Inflammatory macrophage (primary cell): Measurements from ENCODE around the gene FAM240A.
"Not testable (repeated sequence)": the region's sequence is repeated elsewhere in the genome, so short reads cannot be mapped to it uniquely, and the experiment has no call there.

Experiments used
- DNase-seq, 2 donors: peaks; one replicate each; pipeline ENCODE4 v3.0.0-alpha.2; 2020 to 2022
- total RNA-seq, 18 experiments: gene quantifications; one replicate each; lab custom pipeline; 2026; ENCODE audit warnings: mixed read lengths in 6 of 18, inconsistent platforms in 2 of 18; lab: John Stamatoyannopoulos, UW

The FAM240A gene
- 0 to 0.07 (median 0) reads per million in 18 experiments for total RNA-seq

DNA sequence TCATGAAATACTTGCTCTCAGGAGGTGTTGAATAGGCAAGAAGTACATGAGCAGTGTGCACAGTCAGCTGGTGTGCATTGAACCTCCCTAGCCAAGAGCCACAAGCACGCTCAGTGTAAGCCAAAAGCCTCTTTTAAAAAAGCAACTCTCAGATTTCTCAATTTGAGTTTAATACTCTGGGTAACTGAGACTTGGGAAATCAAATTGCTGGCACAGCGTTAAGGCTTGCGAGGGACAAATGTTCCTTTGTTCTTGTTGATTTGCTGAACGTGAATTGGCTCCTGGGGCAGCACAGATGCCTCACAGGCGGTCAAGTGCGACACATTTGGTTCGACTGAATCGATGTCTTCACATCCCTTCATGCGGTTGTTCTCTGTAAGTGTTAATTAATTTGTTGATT lies at the start of gene FAM240A:
FAM240A (plus strand) TSS at position 202 of the 400 bp plus-strand sequence; CDS start at position 361, 159 bp downstream.
- DNase-seq, result no peak

DNA sequence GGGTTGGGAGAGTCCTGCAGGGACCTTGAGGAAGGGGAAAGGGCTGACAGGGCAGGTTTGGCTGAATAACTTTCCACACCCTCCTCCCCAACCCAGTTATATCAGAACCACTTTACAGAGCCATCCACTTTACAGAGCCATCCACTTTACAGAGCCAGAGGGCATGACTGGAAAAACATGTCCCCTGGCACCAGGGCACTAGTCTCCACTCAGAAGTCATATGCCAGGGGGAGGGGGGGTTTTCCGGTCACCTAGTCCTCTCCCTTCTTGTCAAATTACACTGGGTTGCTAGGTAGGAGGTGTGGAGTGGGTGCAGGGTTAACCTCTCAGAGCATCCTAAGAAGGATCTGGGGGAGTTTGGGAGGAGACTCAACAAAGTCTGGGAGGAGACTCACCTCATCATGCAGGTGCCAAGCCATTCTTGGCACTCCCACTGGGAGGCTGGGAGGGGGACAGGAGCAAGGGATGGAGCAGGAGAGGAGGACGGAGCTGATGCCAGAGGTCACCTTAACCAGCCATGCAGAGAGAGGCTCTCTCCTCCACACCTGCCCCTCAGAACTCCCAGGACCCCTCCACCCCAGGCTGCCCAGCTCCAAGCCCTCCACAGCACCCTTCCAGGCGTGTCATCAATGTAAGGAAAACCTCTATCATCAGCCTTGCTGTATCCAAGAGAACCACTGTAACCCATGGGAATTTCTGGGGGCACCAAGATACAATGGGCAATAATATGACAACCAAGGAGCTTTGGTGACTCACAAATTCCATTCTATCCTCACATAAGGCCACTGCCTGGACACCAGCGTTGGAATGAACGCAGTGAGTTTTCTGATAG lies 47.9 kb upstream of the FAM240A start:
- no peak for DNase-seq

DNA sequence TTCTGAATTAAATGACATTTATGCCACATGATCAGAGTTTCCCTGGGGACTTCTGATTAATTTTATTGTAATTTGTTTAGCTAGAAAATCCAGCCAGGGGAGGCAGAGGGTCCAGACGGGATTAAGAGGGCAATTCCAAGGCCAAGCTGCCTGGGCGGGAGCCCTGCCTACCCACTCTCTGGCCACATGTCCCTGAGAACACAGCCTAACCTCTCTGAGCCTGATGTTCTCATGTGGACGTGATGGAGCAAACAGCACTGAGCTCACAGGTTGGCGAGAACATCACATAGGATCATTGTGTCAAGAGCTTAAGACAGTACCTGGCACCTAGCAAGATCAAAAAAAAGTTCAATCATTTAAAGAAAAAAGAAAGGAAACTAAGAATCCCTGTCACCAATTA lies 47.2 kb upstream of the FAM240A start:
- no peak for DNase-seq

DNA sequence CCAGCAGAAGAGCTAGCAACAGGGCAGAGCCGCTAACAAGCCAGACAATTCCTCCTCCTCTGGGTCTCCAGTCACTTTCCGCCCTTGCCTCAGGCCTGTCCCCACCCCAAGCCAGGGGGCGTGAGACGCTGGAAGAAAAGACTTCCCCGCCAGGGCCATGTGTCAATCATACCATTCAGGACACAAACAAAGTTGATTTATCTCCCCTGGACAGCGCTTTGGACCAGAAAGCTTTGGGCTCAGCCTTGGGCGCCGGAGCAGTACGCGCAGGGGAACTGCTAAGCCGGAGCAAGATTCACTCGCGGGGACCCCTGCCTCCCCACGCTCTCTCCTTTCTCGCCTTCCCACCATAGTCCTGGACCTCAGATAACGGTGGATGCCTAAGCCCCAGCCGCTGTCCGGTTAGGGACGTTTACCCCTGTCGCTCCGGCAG lies 46.7 kb upstream of the FAM240A start:
- DNase-seq, result no peak

DNA sequence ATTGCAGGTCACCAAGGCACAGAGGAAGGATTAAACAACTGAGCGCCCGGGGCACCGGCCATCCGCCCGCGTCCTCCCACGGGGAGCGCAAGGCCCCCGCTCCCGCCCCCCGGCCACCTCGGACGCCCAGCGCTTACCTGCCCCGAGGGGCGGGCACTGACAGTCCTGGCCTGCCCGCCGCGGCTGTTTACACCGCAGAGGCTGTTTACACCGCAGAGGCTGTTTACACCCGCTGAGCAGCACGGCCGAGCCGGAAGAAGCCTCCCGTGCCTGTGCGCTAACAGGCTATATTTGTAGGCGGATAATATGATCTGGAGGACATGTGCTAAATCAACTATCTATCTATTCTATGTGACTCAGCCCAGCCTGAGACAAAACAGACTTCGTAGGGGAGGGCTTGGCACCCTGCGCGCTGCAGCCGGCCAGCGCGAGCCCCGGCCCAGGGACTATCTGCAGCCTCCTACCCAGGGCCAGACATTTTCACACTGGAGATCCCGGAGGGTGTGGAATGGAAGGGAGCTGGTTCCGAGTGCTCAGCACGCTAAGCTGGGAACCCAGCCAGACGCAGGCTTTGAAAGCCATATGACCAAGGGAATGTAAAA lies 46.2 kb upstream of the FAM240A start, which contains the start of gene LRRC2:
LRRC2 (minus strand) TSS at position 263 of the 602 bp plus-strand sequence. CDS start 14,711 bp downstream, outside the sequence.
- peak; percentile 3 to 27 for DNase-seq

DNA sequence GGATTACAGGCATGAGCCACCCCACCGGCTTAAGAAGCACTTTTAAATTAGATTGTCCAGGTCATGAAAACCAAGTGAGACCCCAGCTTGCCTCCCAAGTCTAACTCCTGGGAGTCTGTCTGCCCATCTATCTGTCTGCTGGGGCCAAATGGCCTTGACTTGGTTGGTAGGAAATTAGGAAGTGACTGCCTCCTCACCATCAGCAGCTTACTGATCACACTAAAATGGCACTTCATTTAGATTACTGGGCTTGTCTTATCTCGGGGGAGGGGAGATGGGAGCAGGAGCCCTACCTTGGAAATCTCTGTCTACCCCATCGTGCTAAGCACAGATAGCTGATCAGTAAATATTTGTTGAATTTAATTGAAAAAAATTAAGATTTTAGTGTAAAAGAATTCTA lies 40.6 kb upstream of the FAM240A start:
- DNase-seq, result no peak

DNA sequence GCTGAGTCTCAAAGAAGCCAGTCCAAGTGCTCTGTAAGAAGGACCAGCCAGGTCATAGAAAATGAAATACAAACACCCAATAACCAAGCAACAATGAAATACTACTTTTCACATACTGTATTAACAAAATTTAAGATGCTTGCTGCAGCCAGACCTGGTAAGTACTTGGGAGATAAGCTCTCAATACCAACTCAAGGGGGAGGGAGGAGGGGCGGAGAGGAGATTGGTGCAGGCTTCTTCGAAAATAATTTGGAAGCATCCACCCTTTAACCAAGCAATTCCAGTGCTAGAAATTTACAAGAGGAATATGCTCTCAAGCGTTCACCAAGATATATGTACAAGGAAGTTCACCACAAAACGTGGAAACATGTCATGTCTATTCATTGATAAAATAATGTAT lies 38.6 kb upstream of the FAM240A start:
- DNase-seq, result no peak

DNA sequence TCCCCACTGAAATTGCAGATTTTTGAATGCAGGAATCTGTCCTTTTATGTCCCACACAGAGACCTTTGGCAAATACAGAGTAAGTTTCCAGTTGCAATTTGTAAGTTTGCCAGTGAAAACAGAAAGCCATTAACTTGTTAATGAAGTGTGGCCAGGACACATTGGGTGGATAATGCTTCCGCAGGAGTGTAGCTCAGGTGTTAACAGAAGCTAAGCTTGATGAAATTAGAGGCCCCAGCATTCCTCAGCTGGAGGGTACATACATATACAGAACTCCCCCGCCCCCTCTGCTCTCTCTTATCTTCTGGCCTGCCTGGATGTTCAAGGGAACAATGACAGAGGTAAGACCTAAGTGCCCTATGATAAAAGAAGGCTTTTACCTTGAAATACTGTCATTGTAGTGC lies 38.1 kb upstream of the FAM240A start:
- DNase-seq, result no peak

DNA sequence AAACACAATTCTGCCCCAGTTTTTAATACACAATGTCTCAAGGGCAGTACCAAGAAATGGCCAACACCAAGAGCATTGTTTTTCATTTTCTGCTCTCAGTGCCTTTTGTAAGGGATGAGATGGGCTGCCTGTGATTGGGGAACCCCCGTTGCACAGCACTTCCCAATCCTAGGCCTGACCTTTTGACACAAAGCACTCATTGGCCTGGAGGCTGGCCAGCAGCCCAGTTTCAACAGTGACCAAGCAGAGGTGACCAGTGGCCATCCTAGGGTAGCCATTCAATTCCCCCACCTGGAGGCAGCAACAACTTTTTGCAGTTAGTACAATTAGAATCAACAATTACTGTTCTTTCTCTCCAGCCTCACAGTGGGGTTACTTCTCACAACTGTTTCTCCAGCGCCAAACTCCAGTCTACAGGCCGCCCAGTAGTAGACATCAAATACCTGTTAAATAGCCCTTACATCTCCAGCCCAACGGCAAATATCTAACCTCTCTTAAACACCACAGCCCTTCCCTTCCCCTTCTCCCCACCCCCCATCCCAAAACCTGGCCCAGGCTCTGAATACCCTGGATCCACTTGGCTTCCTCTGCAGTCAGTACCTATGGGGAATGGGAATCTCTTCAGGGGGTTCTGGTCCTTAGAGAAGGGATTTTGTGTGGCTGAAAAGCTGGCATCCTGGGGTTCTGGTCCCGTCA lies 37.3 kb upstream of the FAM240A start:
- peak; percentile 19 to 40 for DNase-seq

DNA sequence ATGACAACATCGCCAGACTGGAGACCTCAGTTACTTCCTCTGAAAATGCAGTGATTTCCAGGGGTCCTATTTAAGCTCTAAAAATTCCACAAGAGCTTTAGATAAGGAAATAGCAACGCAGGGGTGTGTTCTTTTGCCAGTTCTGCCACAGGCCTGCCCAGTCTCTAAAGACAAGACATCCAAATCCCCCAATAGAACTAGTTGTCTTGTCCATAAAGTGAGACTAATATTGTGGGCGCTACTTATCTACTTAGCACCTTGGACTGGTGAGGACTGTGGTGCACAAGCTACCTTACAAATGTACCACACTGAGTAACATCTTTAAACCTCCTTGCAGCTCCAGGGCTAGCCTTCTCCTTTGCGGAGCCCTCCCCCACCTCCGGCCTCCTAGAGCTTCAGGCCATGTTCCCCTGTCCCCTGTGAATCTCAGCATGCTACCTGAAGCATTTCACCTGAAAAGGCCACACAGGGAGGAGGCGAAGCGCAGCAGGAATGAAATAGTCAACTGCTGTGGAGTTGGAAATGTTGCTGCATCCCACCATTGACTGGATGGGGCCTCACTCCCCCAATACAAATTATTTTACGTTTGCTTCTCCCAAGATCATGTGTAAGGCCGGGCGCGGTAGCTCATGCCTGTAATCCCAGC lies 36.6 kb upstream of the FAM240A start:
- DNase-seq, result no peak

DNA sequence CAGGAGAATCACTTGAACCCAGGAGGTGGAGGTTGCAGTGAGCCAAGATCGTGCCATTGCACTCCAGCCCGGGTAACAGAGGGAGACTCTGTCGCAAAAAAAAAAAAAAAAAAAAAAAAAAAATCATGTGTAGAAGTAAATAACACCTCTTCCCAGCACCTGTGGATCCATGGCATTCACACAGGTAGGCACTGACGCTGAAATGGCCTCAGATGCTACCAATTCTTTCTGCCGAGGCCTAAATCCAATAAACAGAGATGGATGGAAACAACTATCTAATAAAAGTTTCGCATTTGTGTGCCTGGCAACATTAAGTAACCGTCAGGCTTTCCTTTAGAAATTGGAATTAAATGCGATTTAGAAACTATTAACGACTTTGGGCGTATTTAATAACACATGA lies 35.9 kb upstream of the FAM240A start:
- DNase-seq, result no peak

DNA sequence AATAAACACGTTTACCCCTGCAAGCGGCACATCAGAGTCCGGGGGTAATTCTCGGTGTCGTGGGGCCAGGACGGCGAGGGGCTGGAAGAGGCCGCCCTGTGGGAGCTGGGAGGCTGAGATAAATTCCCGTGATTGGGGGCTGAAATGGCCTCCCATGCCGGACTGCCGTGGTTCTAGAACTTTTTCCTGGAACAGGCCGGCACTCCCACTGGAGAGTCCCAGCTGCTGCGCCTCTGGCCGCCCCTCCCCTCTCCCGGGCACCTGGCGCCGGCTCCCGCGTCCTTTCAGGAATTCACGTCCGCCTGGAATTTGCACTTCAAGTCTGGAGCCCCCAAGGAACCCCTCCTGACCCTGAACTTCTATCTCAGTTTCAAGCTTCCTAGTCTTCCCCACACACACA lies 35.4 kb upstream of the FAM240A start:
- no peak for DNase-seq

DNA sequence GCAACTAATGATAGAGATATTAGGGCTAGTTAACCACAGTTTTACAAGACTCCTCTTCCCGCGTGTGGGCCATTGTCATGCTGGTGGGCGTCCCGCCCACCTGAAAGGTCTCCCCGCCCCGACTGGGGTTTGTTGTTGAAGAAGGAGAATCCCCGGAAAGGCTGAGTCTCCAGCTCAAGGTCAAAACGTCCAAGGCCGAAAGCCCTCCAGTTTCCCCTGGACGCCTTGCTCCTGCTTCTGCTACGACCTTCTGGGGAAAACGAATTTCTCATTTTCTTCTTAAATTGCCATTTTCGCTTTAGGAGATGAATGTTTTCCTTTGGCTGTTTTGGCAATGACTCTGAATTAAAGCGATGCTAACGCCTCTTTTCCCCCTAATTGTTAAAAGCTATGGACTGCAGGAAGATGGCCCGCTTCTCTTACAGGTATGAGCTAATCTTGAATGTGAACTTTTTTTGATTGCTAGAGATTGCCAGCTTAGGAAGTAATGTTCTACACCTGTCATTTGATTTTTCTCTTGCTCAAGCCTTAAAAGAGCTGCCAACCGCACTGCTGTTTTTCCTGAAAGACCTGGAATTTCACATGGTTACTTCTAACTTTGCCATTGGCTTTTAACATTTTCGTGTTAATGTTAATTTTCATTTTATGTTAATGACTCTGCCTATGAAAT lies 34.6 kb upstream of the FAM240A start:
- DNase-seq, result not testable (repeated sequence)

DNA sequence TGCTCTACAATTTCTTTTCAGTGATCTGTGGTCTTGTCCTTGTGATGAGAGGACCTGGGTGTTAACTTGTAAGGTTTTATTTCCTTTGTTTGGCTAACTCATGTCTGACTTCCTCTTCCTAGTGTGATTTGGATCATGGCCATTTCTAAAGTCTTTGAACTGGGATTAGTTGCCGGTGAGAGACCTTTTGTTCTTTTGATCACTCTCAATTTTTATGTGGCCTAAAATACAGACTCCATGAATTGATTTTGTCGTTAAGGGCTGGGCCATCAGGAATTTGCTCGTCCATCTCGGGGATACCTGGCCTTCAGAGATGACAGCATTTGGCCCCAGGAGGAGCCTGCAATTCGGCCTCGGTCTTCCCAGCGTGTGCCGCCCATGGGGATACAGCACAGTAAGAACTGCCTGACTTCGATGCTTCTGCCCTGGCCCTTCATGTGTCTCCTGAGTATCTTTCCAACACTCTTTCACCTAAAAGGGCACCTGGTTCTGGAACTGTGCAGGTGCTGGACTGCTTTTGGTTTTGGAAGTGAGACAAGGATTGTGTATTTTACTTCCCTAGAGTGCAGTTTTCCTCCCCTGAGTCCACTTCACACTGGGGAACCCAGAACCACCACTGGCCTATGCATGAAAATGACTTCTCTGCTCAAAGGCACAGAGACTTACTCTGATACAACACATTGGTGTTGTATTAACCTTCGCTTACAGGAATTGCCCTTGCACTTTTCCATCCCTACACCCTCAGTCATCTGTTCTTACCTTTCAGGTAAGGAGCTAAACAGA lies 33.2 kb upstream of the FAM240A start:
- DNase-seq, result no peak

DNA sequence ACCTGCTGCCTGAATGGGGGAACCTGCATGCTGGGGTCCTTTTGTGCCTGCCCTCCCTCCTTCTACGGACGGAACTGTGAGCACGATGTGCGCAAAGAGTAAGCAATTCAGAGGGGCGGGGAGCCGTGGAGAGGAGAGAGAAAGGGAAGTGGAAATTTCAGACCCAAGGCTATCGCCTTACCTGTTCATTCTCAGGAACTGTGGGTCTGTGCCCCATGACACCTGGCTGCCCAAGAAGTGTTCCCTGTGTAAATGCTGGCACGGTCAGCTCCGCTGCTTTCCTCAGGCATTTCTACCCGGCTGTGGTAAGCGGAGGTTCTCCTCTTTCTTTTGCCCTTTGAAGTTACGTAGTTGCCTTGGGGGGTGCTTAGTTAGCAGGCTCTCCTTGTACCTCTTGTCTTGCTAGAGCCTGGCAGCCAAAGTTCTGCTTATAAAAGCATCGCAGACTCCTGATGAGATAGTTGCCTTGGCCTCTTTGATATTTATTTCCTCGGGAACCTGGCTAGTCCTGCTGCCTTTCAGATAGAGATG lies 32.5 kb upstream of the FAM240A start:
- DNase-seq, result no peak

DNA sequence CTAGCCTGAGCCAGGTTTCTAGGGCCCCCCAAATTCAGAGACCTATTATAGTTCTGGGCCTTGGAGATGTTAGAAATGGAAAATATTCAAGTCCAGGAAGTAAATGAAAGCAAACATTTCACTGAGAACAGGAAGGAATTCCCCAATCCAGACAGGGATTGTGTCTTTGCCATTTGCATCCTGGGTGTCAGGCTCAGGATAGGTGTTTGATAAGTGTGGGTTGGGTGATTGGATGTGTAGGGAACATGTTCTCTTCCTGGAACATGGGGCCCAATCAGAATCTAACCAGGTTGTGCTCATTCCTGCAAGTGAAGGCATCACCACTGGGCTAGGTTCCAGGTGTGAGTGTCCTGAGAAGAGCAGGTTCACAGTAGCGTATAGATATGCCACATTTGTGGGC lies 31.6 kb upstream of the FAM240A start:
- DNase-seq, result no peak

DNA sequence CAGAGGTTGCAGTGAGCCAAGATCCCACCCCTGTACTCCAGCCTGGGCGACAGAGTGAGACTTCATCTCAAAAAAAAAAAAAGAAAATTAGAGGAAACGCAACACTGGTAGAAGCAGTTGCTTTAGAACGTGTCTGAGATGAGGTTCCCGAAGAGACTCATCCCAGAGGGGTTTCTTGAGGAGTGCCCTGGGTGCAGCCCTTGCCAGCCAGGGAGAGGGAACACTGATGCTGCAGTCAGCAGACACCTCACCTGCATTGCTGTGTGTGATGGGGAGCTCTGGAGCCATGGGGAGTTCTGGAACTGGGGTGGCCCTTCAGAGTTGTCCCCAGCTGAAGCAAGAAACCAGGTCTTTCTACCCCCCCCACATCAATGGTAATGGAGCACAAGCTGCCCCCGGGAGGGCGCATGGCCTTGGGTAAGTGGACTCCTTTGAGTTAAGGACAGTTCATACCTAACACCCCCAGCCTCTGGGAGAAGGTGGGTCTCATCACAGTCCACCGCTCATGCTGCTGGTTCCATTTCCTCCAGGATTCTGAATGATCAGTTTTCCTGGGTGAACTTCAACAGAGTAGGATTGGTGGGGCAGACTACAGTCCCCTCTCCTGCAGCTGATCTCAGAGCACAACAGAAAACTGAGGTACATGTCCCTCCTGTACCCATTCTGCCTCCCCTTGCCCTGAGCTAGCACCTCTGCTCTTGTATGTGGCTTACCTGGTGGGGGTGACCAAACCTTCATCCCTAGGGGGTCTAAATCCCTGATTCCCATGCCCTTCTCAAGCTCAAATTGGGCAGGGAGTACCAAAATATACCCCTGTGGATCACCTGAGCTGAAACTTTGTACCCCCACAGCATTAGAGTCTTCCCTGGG lies 27.5 kb upstream of the FAM240A start:
- no peak for DNase-seq

DNA sequence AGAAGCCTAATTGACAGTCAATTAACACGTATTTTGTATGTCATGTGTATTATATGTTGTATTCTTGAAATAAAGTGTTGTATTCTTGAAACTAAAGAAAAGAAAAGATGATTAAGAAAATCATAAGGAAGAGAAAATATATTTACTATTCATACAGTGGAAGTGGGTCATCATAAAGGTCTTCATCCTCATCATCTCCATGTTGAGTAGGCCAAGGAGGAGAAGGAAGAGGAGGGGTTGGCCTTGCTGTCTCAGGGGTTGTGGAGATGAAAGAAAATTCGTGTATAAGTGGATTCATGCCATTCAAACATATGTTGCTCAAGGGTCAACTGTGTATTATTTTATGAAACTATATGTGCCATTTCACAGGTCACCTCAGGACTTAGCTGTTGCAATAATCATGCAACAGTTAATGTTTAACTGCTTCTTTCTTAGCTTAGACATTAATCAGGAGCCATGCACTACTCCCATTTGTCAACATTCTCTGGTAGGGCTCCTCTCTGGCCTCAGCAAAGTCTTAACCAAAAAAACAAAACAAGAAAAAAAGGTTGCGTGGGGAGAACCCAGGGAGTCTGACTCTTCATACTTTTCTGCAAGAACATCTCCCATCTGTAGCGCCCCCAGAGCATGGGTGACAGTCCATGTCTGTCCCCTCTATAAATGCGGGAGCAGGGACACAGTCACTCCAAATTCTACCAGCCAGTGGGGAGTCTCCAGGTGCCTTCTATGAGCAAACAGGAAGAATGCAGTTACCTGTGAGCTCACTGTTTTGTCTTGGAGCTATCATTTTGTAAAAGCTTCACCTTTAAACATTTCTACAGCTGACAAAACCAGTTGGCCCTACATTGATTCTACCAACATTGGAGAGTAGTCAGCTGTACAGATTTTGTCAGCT lies 26.3 kb upstream of the FAM240A start:
- DNase-seq, result no peak

DNA sequence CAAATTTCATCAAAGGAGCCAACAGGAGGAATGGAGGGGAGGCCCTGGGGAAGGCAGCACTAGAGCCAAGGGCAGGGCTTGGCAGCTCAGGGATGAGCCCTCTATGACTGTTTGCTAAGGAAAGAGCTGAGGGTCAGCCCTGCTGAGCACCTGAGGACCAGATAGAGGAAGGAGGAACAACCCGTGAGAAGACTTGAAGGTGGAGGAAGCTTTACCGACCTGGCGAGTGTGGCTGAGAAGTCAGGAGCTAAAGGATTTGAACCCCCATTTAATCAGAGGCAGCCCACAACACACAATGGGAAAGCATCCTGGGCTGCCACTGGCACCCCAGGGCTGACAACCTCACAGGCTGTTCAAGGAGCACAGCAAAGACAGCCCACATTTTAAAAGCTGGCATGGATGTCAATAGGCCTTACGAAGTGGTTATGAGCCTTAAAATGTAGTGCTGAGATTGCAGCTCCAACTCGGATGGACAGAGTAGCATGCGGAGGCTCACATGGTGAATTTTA lies 25.5 kb upstream of the FAM240A start:
- no peak for DNase-seq
